DMS114 treated with DMSO at 0.1 percent for 48 hours (cell line): ENCODE measurements around the gene MAPKAP1.

ENCODE experiments used
- DNase-seq: peaks from one replicate; lab custom pipeline; 2025; ENCODE audit not compliant: unreplicated experiment; lab: John Stamatoyannopoulos, UW

Gene MAPKAP1

GRCh38 chr9:125464591-125465385 lies 242.2 kb downstream of the MAPKAP1 start:
- DNase-seq: no peak

GRCh38 chr9:125463926-125464325 lies 243.1 kb downstream of the MAPKAP1 start:
- DNase-seq: no peak

- no peak for DNase-seq
Measured at GRCh38 chr9:125462861-125463291, 244.1 kb downstream of the MAPKAP1 start.

GRCh38 chr9:125461636-125462190 lies 245.3 kb downstream of the MAPKAP1 start:
- no peak for DNase-seq

- no peak for DNase-seq
Measured at GRCh38 chr9:125460883-125461635, 245.9 kb downstream of the MAPKAP1 start.

GRCh38 chr9:125460346-125460745 lies 246.7 kb downstream of the MAPKAP1 start:
- DNase-seq: no peak

GRCh38 chr9:125457357-125457756 lies 249.7 kb downstream of the MAPKAP1 start:
- no peak for DNase-seq

GRCh38 chr9:125455876-125456275 lies 251.1 kb downstream of the MAPKAP1 start:
- no peak for DNase-seq

GRCh38 chr9:125455132-125455531 lies 251.9 kb downstream of the MAPKAP1 start:
- DNase-seq: no peak

- DNase-seq: no peak
Measured at GRCh38 chr9:125447202-125447802, 259.7 kb downstream of the MAPKAP1 start.

GRCh38 chr9:125446561-125447094 lies 260.4 kb downstream of the MAPKAP1 start:
- no peak for DNase-seq

GRCh38 chr9:125444956-125445506 lies 262.0 kb downstream of the MAPKAP1 start:
- no peak for DNase-seq

- no peak for DNase-seq
Measured at GRCh38 chr9:125444166-125444565, 262.8 kb downstream of the MAPKAP1 start.

- DNase-seq: no peak
Measured at GRCh38 chr9:125443367-125443766, 263.6 kb downstream of the MAPKAP1 start.

- no peak for DNase-seq
Measured at GRCh38 chr9:125442452-125442851, 264.6 kb downstream of the MAPKAP1 start.

GRCh38 chr9:125440411-125440810 lies 266.6 kb downstream of the MAPKAP1 start:
- DNase-seq: no peak

- DNase-seq: no peak
Measured at GRCh38 chr9:125439434-125440272, 267.4 kb downstream of the MAPKAP1 start.

GRCh38 chr9:125438506-125439433 lies 268.2 kb downstream of the MAPKAP1 start:
- no peak for DNase-seq

- no peak for DNase-seq
Measured at GRCh38 chr9:125437771-125438221, 269.2 kb downstream of the MAPKAP1 start.
